H1 (cell line): ENCODE results near the gene KLF13. TPM values are rescaled to one million over a fixed set of nuclear protein-coding genes. Genes with fewer than 3 reads are reported as not detected.

Experiments
- BACH1 ChIP-seq: IDR thresholded peaks from 2 replicates; pipeline ENCODE4 v1.6.1; 2012; ENCODE audit warnings: low read length, improper control_type of control experiment
- CREB1 ChIP-seq: IDR thresholded peaks from 2 replicates; pipeline ENCODE4 v1.6.1; 2012; ENCODE audit warnings: inconsistent platforms
- EGR1 ChIP-seq: IDR thresholded peaks from 2 replicates; pipeline ENCODE4 v1.6.1; 2011; ENCODE audit warnings: low read depth, low read length, borderline replicate concordance
- EP300 ChIP-seq, 2 experiments: IDR thresholded peaks; 1 replicate in 1 of 2; 2 replicates in 1 of 2; pipeline ENCODE4 v1.6.1; 2011 to 2012; ENCODE audit warnings: low read depth in 2 of 2, low read length in 2 of 2, mild to moderate bottlenecking in 2 of 2, borderline replicate concordance in 1 of 2, inconsistent platforms in 1 of 2, moderate library complexity in 1 of 2
- HDAC2 ChIP-seq, 2 experiments: fragments of 300-600 bp in 1 of 2; sonication (generic) in 1 of 2; IDR thresholded peaks; 2 replicates each; pipeline ENCODE4 v1.6.1; 2011 to 2012; ENCODE audit warnings: low read depth in 2 of 2, low read length in 2 of 2, mild to moderate bottlenecking in 2 of 2, moderate library complexity in 2 of 2, borderline replicate concordance in 1 of 2, inconsistent platforms in 1 of 2
- POLR2AphosphoS5 ChIP-seq: IDR thresholded peaks from 2 replicates; pipeline ENCODE4 v1.6.1; 2011; ENCODE audit warnings: low read depth, low read length
- SIRT6 ChIP-seq: IDR thresholded peaks from one replicate; pipeline ENCODE4 v1.7.1; 2012; ENCODE audit warnings: low read length, inconsistent platforms
- SP1 ChIP-seq: IDR thresholded peaks from 2 replicates; pipeline ENCODE4 v1.6.1; 2011; ENCODE audit warnings: low read depth, low read length
- SUZ12 ChIP-seq: fragments of 200-600 bp; sonication (generic); IDR thresholded peaks from 2 replicates; pipeline ENCODE4 v1.6.1; 2012; ENCODE audit warnings: mild to moderate bottlenecking, inconsistent platforms, low read length, moderate library complexity, mixed read lengths
- TAF7 ChIP-seq: optimal IDR thresholded peaks from 2 replicates; pipeline ENCODE3; 2011; ENCODE audit warnings: low read depth, mild to moderate bottlenecking, inconsistent platforms, low read length, moderate library complexity, borderline replicate concordance
- TBP ChIP-seq: IDR thresholded peaks from 2 replicates; pipeline ENCODE4 v1.6.1; 2011; ENCODE audit warnings: low read depth, low read length, improper control_type of control experiment
- polyA plus RNA-seq, 7 experiments: library from polyadenylated mRNA; depleted of rRNA in 3 of 7; stranded (reverse) in 5 of 7; unstranded in 2 of 7; fragments of >200 nt in 5 of 7; fragments of 200-250 nt in 2 of 7; gene quantifications; 1 replicate in 5 of 7; 2 replicates in 1 of 7; 4 replicates in 1 of 7; pipeline versions ENCODE4 v1.2.1 to v1.2.3, GENCODE V29; 2011 to 2013; ENCODE audit warnings: missing spikeins in 2 of 7, mixed read lengths in 2 of 7
- total RNA-seq: library from RNA; stranded (reverse); fragmentation: NEBNext Ultra II Directional; extraction: Animal tissue kit (Norgen Biotek cat#: 25700); gene quantifications from 2 replicates; pipeline ENCODE4 v1.2.1, GENCODE V29; 2021

KLF13 gene
- total and polyA plus RNA-seq, 2 of the 8 experiments (the other 6 are each of a cell fraction or from before 2014, with no cell fraction given) = 18.3 to 33.4 TPM

- TF ChIP-seq TAF7 = no peak
- no peak for TF ChIP-seq SUZ12
- no peak for TF ChIP-seq POLR2AphosphoS5
- no peak for TF ChIP-seq SIRT6
- TF ChIP-seq TBP = no peak
- no peak for TF ChIP-seq BACH1
- no peak; a peak in 1 of 4 replicates for TF ChIP-seq HDAC2 (IDR thresholded peaks at IDR 0.05; ENCODE audit: borderline replicate concordance in 1 of 2, low read depth in 2 of 2, low read length in 2 of 2)
- TF ChIP-seq SP1 = peak; percentile 68; the same call in 1 of the 2 replicates
- no peak for TF ChIP-seq EP300 (IDR thresholded peaks at IDR 0.05; ENCODE audit: borderline replicate concordance in 1 of 2, low read depth in 2 of 2, low read length in 2 of 2)
- TF ChIP-seq CREB1 = peak; percentile 89
- TF ChIP-seq EGR1 = peak; percentile 89; the same call in 1 of the 2 replicates
Measured at GRCh38 chr15:31326156-31326874, at the start of gene KLF13 (continued).
